Measurements from ENCODE around the gene TRMT11. TPM values are rescaled to one million over a fixed set of nuclear protein-coding genes. Genes with fewer than 3 reads are reported as not detected.

Gene TRMT11
- total RNA-seq: 5.1 and 7.9 TPM in 2 replicates

DNA sequence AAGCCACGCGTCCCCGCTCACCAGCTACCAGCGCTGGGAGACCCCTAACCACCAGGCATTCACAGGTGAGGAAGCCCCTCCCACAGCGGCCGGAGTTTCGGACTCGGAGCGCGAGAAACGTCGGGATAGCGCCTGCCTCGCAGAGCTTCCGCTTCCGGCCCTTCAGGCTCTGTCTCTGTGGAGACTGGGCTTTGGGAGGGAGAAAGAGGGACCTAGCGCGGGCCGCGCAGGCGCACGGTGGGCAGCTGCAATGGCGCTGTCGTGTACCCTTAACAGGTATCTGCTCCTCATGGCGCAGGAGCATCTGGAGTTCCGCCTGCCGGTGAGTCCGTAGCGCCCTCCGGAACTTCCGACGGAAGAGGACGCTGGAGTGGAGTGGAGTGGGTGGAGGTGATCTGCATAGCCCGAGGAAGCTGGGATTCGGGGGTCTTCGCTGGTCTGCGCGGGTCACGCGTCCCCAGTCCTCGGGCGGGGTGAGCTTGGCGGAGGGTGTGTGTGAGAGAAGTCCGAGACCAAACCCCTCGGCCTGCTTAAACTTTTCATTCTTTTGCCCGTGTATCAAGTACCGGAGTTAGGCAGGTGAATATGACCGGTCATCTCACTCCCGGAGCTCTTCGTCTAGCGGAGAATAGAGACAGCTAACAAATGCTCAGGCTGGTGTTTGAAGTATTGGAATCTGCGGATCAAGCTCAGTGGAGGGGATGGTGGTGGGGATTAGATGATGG lies at the start of gene TRMT11:
TSS of gene TRMT11 (plus strand) at position 240 of the 725 bp plus-strand sequence. CDS start at position 251, 11 bp downstream.

DNA sequence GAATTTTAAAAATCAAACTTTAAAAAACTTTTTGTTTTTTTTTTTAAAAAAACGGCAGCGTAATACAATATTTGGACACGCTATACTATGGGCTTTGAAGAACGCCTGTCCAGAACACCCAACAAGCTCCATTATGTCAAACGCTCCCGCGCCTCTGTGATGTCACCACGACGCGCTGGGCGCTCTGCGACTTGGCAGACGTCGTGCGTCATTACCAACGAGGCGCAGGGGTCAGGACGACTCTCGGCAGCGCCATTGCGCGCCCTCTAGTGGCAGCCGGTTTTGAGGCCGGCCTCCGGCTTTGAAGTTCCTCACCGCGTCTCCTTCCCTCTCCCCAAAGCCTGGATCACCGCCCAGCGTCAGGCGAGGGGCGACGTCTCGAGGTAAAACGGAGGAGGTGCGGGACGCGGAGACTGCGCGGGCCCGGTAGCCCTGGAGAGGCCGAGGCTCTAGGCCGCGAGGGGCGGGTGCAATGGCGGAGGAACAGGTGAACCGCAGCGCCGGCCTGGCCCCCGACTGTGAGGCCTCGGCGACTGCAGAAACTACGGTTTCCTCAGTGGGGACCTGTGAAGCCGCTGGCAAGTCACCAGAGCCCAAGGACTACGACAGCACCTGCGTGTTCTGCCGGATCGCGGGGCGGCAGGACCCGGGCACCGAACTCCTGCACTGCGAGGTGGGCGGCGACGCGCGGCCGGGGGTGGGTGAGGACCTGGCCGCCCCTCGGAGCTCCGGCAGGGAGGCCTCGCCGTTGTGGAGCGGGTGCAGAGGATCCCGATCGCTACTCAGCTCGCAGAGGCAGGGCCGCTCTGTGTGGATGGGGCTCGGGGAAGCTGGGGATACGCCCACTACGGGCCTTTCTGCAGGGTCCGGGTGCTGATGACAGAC lies 29.6 kb upstream of the TRMT11 start, which contains the start of gene HINT3:
TSS of gene HINT3 (plus strand) at position 265 of the 885 bp plus-strand sequence. CDS start at position 473, 208 bp downstream.

Other genes with a start within 250 kb of the TRMT11 start
- 0.40 and 0.84 TPM in 2 replicates for gene HEY2, start 236.9 kb upstream of the TRMT11 start, total RNA-seq
- gene NCOA7, start 195.6 kb upstream of the TRMT11 start, total RNA-seq: 17.0 and 18.7 TPM in 2 replicates
- 10.8 and 10.9 TPM in 2 replicates for gene HINT3, start 29.8 kb upstream of the TRMT11 start, total RNA-seq